ENCODE results near the gene KRTAP10-12.

- TF ChIP-seq TAF1 (IDR thresholded peaks at IDR 0.05; ENCODE audit: low read depth), result no peak
- TF ChIP-seq SMC3 (conservative IDR thresholded peaks at IDR 0.05; ENCODE audit: poor library complexity), result no peak
These were observed 48.2 kb upstream of the KRTAP10-12 start for GRCh38 chr21:44648557-44649311.

Data from neural cell (in vitro differentiated cells).